Panc1 (cell line): ENCODE measurements around the gene MTHFD2L. TPM values are rescaled to one million over a fixed set of nuclear protein-coding genes. Genes with fewer than 3 reads are reported as not detected.

ENCODE experiments used
- ATAC-seq: fragments of 200-7000 bp; cut with Tn5 transposase; 2 replicates; pipeline ENCODE4 v1.9.1; 2020; ENCODE audit warnings: mild to moderate bottlenecking, moderate library complexity
- BruUV-seq: library from RNA; stranded (reverse); fragments of 400-500 nt; replicated peaks from 2 replicates; lab custom pipeline; 2021; lab: Mats Ljungman, UMichigan
- CTCF ChIA-PET: fragments of 300-600 bp; sonication (Branson Sonifier 250); formaldehyde crosslinking; loops from one replicate; lab custom pipeline; 2022; ENCODE audit warnings: antibody characterized with exemption; lab: Charles Lee
- POLR2A ChIA-PET: fragments of 300-600 bp; sonication (Branson Sonifier 250); formaldehyde crosslinking; loops from one replicate; lab custom pipeline; 2022; ENCODE audit warnings: antibody characterized with exemption; lab: Charles Lee
- DNase-seq: peaks from one replicate; pipeline ENCODE4 v3.0.0-alpha.2; 2010; ENCODE audit warnings: low read depth, low spot score
- H3K27ac ChIP-seq: 2 replicates; pipeline ENCODE4 v1.5.1; 2011; ENCODE audit warnings: mild to moderate bottlenecking, low read length, inconsistent platforms
- H3K27me3 ChIP-seq: fragments of 200-500 bp; sonication (Bioruptor generic); 2 replicates; pipeline ENCODE4 v1.6.0; 2014; ENCODE audit warnings: low read length, inconsistent platforms; ENCODE audit not compliant: control insufficient read depth, insufficient read depth
- H3K36me3 ChIP-seq: fragments of 200-500 bp; sonication (Bioruptor generic); 2 replicates; pipeline ENCODE4 v1.5.1; 2014; ENCODE audit warnings: inconsistent platforms, mild to moderate bottlenecking, low read length, moderate library complexity; ENCODE audit not compliant: control insufficient read depth, insufficient read depth
- H3K4me1 ChIP-seq: 2 replicates; pipeline ENCODE4 v1.5.1; 2011; ENCODE audit warnings: inconsistent platforms, mild to moderate bottlenecking, low read length, moderate library complexity; ENCODE audit not compliant: control insufficient read depth, insufficient read depth
- H3K4me3 ChIP-seq, 2 experiments: 2 replicates each; pipeline ENCODE4 v1.5.1; 2011 to 2012; ENCODE audit warnings: low read depth in 2 of 2, low read length in 2 of 2, mild to moderate bottlenecking in 2 of 2, inconsistent platforms in 1 of 2, moderate library complexity in 1 of 2
- H3K9me3 ChIP-seq: fragments of 200-500 bp; sonication (Bioruptor generic); 2 replicates; pipeline ENCODE4 v1.5.1; 2014; ENCODE audit warnings: low read depth, mild to moderate bottlenecking, inconsistent platforms, low read length, moderate library complexity; ENCODE audit not compliant: control insufficient read depth, insufficient read depth
- CTCF ChIP-seq: fragments of 450-650 bp; IDR thresholded peaks from 2 replicates; pipeline ENCODE4 v1.5.1; 2017; ENCODE audit warnings: mild to moderate bottlenecking
- POLR2AphosphoS5 ChIP-seq: IDR thresholded peaks from 2 replicates; pipeline ENCODE4 v1.6.1; 2012; ENCODE audit warnings: mild to moderate bottlenecking, low read depth, low read length, moderate library complexity
- REST ChIP-seq, 2 experiments: IDR thresholded peaks; 2 replicates each; pipeline ENCODE4 v1.6.1; 2011 to 2012; ENCODE audit warnings: low read depth in 2 of 2, control low read depth in 1 of 2, low read length in 1 of 2, mild to moderate bottlenecking in 1 of 2, moderate library complexity in 1 of 2; ENCODE audit not compliant: insufficient read depth in 1 of 2
- SIN3A ChIP-seq: IDR thresholded peaks from 2 replicates; pipeline ENCODE4 v1.6.1; 2012; ENCODE audit warnings: low read depth, mild to moderate bottlenecking, low read length, moderate library complexity, borderline replicate concordance; ENCODE audit not compliant: insufficient read depth
- TCF7L2 ChIP-seq: IDR thresholded peaks from 2 replicates; pipeline ENCODE4 v1.6.1; 2011; ENCODE audit warnings: mild to moderate bottlenecking, low read depth, low read length, inconsistent platforms
- in situ Hi-C: cut with HindIII; loops from 2 replicates; pipeline ENCODE4 v1.10.0; 2016; ENCODE audit warnings: low sequenced_read_pairs, low pct_unique_long_range_greater_than_20kb
- intact Hi-C: fragments of 100-400 bp; cut with micrococcal nuclease; formaldehyde crosslinking; loops from one replicate; pipeline ENCODE4 v1.10.0; 2022; ENCODE audit not compliant: unreplicated experiment
- total RNA-seq: library from RNA; stranded (reverse); gene quantifications from one replicate; pipeline ENCODE4 v1.2.1, GENCODE V29; 2021; ENCODE audit not compliant: unreplicated experiment

MTHFD2L gene
- total RNA-seq, 1 experiment from 2014 or later, result 6.6 TPM

GRCh38 chr4:74203467-74203866, 45.5 kb downstream of the MTHFD2L start:
- ChIA-PET POLR2A (no interaction called here), CTCF (no interaction called here)
- Histone ChIP-seq H3K4me1 (no peaks in the 10 kb centered on the region), H3K27me3 (no peaks in the 10 kb centered on the region), H3K9me3 (no peaks in the 10 kb centered on the region), H3K4me3 (no peak overlapping the region), H3K27ac (no peak overlapping the region), H3K36me3 (no peaks in the 10 kb centered on the region)
- no peak for TF ChIP-seq POLR2AphosphoS5
- DNase-seq (no peak), ATAC-seq (no peak)
- in situ Hi-C loops, result no loop called here
- intact Hi-C loops, result no loop called here
- no TSS peak for BruUV-seq

GRCh38 chr4:74205046-74205445, 47.1 kb downstream of the MTHFD2L start:
- BruUV-seq, result no TSS peak
- TF ChIP-seq TCF7L2 (no peak), SIN3A (no peak), POLR2AphosphoS5 (no peak), CTCF (no peak), REST (IDR thresholded peaks at IDR 0.05; ENCODE audit: insufficient read depth in 1 of 2, low read depth in 2 of 2, low read length in 1 of 2) (no peak)
- intact Hi-C loops (no loop called here), in situ Hi-C loops (no loop called here)
- Histone ChIP-seq H3K36me3 (no peaks in the 10 kb centered on the region), H3K9me3 (no peaks in the 10 kb centered on the region), H3K27ac (no peak overlapping the region), H3K4me1 (no peaks in the 10 kb centered on the region), H3K27me3 (no peaks in the 10 kb centered on the region), H3K4me3 (no peak overlapping the region)
- ChIA-PET POLR2A (interaction anchor here (0.6 kb wide), 1 partner anchor 37 kb away, joined by 3 read pairs; no protein-coding TSS in a partner anchor), CTCF (no interaction called here)
- DNase-seq (no peak), ATAC-seq (no peak)

GRCh38 chr4:74205559-74205958, 47.6 kb downstream of the MTHFD2L start:
- ChIA-PET CTCF (no interaction called here), POLR2A (interaction anchor here (0.6 kb wide), 1 partner anchor 37 kb away, joined by 3 read pairs; no protein-coding TSS in a partner anchor)
- Histone ChIP-seq H3K9me3 (no peaks in the 10 kb centered on the region), H3K27me3 (no peaks in the 10 kb centered on the region), H3K4me3 (no peak overlapping the region), H3K27ac (no peak overlapping the region), H3K36me3 (no peaks in the 10 kb centered on the region), H3K4me1 (no peaks in the 10 kb centered on the region)
- in situ Hi-C loops, result no loop called here
- no peak for TF ChIP-seq POLR2AphosphoS5
- no peak for TF ChIP-seq TCF7L2
- no peak for TF ChIP-seq REST (IDR thresholded peaks at IDR 0.05; ENCODE audit: insufficient read depth in 1 of 2, low read depth in 2 of 2, low read length in 1 of 2)
- no peak for TF ChIP-seq CTCF
- no peak for TF ChIP-seq SIN3A
- DNase-seq (no peak), ATAC-seq (no peak)
- intact Hi-C loops, result no loop called here
- BruUV-seq, result no TSS peak
